Stimulated activated CD8-positive, alpha-beta memory T cell treated with anti-CD3 and anti-CD28 coated beads, Interleukin-15, amount 100 ng/mL, for 1 hour (primary cell): ENCODE measurements around the gene SPEF1.
"Not testable (repeated sequence)": the region's sequence is repeated elsewhere in the genome, so short reads cannot be mapped to it uniquely, and the experiment has no call there.

ENCODE experiments used
- DNase-seq: peaks from one replicate; pipeline ENCODE4 v3.0.0-alpha.2; 2020; ENCODE audit warnings: low read depth

The SPEF1 gene

DNA sequence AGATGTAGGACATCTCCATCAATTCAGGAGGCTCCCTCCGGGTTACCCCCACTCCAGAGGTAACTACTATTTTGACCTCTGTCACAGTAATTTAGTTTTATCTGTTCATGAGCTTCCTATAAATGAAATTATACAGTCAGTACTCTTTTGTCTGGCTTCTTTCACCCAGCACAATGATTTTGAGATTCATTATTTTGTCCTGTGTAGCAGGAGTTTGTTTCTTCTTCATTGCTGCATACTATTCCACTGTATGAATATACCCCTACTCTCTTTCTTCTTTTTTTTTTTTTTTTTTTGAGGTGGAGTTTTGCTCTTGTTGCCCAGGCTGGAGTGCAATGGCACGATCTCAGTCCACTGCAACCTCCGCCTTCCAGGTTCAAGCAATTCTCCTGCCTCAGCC, 27.3 kb upstream of the SPEF1 start:
- no peak for DNase-seq

DNA sequence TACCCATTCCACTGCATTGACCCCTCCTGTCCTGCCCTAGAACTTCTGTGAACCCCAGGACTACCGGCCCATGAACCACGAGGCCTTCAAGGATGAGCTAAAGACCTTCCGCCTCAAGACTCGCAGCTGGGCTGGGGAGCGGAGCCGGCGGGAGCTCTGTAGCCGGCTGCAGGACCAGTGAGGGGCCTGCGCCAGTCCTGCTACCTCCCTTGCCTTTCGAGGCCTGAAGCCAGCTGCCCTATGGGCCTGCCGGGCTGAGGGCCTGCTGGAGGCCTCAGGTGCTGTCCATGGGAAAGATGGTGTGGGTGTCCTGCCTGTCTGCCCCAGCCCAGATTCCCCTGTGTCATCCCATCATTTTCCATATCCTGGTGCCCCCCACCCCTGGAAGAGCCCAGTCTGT, 23.5 kb upstream of the SPEF1 start:
- DNase-seq, result no peak

DNA sequence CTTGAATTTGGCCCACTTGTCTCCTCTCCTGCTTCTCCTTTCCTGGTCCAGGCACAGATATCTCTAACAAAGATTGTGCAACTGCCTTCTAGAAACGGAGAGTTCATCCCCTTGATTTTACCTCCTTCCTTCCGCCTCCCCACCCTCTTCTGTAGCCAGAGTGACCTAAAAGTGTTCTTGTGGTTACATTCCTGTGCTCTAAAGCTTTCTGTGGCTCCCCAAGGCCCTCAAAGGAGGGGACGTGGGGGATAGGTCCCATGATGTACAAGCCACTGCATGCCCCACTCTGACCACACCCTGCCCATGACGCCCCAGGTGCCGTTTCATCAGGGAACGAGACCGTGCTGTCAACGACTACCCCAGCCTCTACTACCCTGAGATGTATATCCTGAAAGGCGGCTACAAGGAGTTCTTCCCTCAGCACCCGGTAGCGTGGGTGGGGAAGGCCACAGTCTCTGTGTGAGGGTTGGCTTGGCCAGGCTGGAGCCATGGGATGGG, 23.1 kb upstream of the SPEF1 start:
- DNase-seq, result no peak

DNA sequence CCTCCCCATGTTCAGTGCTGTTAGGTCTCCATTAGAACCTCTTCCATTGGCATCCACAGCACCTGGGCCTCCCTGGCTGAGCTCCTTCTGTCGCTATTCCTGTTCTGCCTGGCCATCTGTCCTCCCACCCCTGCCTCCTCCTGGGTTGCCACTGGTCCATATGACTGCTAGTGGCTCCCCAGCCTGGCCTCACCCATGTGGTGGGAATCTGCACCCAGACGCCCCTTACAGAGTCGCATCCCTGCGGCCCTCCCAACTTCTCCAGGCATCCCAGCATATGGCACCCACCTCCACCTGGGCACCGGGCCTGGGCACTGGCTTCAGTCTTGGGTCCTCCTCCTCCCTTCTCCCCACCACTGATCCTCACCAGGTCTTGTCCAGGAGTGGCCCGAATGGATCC, 22.6 kb upstream of the SPEF1 start:
- no peak for DNase-seq

DNA sequence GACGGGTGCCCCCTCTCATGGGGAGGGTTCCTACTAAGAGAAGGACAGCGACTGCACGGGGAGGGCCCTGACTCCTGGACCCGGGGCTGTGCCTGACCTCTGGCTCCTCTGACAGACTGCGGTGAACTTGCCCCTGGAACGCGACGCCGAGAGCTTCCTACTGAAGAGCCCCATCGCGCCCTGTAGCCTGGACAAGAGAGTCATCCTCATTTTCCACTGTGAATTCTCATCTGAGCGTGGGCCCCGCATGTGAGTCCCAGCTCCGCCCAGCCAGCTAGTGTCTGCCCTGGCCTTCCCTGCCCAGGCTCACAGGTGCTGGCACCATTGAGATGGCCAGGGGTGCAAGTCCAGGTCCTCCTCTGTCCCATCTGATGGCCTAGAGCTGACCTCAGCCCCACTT, 22.0 kb upstream of the SPEF1 start:
- no peak for DNase-seq

DNA sequence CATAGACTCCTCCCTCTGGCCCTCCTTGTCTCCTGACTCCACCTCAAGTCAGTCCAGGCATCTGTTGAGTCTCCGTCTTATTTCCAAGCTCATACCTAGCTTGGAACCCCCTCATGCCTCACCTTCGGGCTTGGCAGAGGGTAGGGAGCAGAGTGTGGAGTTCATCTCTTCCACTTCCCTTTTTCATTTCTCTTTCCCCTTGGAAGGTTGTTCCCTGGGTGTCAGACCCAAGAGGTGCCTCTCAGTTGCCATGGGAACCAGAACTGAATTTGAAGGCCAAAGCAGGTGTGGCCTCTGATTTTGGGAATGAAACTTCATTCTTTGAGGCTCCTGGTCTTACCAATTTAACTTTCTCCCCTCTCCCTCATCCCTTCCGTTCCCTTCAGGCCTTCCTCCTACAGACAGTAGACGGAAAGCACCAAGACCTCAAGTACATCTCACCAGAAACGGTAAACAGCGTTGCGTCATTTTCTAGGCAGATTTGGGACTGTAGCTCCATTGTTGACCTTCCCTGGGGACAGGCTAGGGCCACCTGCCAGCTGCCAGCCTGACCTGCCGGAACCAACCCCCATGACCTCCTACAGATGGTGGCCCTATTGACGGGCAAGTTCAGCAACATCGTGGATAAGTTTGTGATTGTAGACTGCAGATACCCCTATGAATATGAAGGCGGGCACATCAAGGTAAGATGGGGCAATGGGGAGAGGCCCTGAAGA, 21.4 kb upstream of the SPEF1 start:
- no peak for DNase-seq

DNA sequence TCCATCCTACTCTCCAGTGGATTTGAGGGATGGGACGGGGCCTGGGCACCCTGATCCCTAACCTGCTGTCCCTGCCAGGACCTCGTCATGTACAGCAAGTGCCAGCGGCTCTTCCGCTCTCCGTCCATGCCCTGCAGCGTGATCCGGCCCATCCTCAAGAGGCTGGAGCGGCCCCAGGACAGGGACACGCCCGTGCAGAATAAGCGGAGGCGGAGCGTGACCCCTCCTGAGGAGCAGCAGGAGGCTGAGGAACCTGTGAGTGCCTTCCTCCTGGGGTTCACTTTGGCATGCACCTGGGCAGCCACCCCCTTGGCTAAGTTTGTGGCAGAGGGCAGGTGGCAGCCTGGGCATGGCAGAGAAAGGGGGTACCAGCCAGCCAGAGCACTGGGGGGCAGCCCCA, 20.6 kb upstream of the SPEF1 start:
- no peak for DNase-seq

DNA sequence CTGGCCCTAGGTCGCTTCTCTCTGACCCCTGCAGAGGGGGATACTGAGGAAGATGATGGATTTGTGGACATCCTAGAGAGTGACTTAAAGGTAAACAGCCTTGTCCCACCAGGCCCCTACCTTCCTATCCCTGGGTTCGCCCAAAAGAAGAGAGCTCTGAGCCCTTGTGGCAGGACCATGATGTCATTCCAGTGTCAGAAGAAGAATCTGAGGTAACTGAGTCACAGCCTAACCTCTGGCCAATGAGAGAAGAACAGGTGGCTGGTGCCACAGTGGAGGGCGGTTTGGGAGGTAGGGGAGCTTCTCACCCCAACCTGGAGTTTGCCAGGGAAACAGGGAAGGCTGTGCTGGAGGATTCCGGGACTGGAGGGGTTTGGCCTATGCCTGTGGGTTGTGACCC, 20.1 kb upstream of the SPEF1 start:
- DNase-seq, result no peak

DNA sequence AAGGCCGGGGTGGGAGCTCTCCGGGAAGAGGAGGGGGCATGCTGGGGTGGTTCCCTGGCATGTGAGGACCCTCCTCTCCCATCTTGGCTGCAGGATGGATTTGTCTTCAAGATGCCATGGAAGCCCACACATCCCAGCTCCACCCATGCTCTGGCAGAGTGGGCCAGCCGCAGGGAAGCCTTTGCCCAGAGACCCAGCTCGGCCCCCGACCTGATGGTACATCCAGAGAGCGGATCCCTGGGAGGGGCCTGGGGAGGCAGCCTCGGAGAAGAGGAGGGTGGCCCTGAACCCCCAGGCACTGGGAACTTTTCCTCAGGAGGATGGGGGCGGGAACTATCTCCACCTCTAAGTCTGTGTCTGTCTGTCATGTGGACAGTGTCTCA, 19.6 kb upstream of the SPEF1 start:
- no peak for DNase-seq

DNA sequence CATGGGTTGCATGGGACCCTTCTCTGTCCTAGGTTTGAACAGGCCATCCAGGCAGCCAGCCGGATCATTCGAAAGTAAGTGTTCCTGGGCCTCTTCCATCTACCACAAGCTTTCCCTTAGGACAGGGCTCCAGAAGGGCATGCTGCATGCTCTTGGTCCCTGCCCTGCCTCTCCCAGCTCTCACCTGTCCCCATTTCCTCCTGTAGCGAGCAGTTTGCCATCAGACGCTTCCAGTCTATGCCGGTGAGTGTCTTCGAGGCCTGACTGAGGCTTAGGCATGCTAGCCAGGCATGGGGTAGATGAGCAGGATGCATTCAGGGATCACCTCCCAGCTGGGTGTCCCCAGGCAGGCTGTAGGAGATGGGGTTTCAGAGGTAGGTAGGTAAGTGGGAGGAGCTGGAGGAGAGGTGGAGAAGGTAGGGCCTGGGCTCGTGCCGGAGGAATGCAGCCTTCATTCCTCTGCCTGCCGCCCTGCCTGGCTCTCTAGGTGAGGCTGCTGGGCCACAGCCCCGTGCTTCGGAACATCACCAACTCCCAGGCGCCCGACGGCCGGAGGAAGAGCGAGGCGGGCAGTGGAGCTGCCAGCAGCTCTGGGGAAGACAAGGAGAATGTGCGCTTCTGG, 19.1 kb upstream of the SPEF1 start:
- DNase-seq, result no peak

DNA sequence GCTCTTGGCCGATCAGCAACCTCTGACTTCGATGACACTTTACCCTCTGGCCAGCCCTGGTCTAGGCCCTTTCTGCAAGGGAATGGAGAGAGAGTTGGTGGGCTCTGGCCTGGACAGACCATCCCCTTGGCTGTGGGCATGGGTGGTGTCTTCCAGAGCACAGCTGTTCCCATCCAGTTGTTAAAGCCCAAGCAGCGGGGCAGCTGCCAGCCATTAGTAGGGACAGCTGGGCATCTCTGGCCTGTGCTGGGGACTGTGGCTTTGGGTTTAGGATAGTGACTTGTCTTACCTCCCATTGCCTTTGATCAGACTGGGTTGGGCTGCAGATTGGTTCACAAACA, 17.6 kb upstream of the SPEF1 start:
- DNase-seq, result no peak

DNA sequence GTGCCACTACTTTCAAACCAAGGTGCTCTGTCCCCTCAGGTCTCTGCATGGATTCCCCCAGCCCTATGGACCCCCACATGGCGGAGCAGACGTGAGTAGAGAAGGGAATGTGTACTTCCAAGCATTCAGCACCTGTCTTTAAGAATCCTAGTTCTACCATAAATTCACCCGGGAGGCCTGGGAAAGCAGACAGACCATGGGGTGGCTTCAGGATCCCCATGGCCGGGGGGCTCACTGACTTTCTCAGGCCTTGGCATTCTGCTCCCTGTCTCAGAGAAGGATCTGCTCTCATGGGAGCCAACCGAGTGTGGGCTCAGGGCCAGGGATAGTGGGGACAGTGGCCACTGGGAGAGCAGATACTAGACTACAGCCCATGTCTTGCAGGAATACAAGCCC, 17.1 kb upstream of the SPEF1 start:
- no peak for DNase-seq

DNA sequence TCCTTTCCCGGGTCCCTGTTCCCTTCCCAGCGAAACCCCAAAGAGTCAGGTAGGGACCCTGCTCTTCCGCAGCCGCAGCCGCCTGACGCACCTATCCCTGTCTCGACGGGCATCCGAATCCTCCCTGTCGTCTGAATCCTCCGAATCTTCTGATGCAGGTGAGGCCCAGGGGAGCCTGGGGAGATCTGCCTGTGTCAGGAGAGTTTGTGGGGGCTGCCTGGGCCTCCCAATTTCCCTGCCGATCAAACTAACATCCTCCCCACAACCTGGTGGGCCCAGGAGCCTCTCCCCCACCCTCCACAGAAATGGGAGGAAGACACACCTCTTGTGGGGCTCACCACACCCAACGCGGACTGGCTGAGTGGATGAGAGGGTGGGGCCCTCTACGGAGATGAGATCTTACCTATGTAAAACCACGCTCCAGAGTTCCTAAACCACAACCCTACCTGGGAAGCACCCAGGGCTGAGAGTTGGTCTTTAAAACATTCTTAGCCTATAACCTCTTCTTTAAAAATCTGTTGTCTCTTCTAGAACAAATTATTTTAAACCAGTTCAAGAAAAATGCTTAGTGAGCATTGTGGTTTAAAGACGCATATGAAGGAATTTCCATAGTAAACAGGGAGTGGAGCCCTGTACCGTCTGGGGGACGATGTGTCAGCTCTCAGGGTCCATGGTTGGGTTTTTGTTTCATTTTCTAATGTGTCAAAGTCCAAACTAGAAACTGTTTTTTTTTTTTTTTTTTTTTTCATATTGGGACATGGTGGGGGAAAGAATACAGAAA, 16.5 kb upstream of the SPEF1 start:
- no peak for DNase-seq

DNA sequence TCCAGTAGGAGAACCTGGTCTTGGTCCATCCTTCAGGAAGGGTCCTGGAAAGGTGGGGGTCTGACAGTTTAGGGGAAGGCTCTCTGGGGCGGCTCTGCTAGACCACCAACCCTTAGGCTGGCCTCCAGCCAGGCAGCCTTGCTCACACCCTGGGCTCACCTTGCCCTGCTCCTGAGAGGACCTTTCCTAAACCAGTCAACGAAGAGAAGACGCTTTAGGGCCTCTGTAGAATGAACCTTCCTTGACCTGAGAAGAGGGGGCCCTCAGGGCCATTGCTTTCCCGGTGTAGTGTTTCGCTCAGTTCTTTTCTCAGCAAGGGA, 15.9 kb upstream of the SPEF1 start:
- no peak for DNase-seq

DNA sequence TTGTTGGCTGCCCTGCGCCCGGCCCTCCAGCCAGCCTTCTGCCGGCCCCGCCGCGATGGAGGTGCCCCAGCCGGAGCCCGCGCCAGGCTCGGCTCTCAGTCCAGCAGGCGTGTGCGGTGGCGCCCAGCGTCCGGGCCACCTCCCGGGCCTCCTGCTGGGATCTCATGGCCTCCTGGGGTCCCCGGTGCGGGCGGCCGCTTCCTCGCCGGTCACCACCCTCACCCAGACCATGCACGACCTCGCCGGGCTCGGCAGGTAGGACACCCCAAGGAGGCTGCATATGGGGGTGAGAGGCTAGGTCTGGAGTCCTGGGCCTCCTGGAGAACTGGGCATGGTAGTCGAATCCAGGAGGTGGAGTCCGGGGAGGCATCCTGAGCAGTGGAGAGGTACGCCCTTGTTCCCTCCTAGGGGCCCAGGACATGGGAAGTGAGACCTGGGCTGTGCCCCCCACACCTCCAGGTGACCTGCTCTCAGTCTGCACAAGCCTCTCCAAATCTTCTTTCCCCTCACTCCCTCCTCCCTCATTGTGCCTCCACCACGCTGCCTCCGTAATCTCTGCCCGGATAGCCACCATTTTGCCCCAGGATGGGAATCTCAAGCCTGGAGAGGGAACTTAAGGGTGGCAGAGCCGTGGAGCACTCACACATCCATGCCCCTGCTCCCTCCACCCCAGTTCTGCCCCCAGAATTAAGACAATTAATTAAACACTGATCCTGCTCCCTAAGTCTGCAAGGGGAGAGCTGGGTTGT, 15.4 kb upstream of the SPEF1 start:
- DNase-seq, result no peak

DNA sequence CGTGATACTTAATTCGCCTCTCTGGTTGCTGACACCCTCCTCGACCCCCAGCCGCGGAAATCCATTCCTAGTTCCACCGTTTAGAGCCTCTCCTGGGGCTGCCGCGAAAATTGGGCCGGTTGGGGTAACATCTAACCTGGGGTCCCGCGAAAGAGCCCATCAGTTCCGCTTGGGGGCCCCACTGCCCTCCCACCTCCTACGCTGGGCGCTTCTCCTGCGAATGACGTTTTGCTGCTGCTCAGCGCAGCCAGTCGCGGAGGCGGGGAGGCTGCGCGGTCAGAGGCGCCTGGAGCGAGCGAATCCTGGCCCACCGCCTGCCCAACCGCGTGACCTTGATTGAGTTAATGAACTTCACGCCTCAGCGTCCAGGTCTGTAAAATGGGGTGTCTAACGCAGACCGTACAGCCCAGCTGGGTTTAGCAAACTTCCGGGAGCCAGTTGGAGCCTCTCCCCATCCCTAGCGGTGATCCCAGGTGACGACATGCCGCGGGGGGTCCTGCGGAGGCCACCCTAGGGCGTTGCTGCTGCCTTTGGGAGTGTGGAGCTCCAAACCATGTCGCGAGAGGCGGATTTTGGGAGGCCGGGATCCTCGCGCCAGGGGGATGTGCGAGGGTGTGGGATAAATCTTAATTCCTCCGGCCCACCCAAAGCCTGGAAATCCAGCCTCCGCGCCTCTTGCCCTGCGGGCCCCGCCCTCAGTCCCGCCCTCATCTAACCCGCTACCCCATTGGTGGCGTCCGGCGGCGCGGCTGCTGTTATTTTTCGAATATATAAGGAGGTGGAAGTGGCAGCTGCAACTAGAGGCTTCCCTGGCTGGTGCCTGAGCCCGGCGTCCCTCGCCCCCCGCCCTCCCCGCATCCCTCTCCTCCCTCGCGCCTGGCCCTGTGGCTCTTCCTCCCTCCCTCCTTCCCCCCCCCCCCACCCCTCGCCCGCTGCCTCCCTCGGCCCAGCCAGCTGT, 14.5 kb upstream of the SPEF1 start, which contains the start of gene CDC25B:
TSS of gene CDC25B (plus strand) at position 800 of the 958 bp plus-strand sequence. CDS start 222 bp downstream, outside the sequence.
- peak; percentile 87 for DNase-seq

DNA sequence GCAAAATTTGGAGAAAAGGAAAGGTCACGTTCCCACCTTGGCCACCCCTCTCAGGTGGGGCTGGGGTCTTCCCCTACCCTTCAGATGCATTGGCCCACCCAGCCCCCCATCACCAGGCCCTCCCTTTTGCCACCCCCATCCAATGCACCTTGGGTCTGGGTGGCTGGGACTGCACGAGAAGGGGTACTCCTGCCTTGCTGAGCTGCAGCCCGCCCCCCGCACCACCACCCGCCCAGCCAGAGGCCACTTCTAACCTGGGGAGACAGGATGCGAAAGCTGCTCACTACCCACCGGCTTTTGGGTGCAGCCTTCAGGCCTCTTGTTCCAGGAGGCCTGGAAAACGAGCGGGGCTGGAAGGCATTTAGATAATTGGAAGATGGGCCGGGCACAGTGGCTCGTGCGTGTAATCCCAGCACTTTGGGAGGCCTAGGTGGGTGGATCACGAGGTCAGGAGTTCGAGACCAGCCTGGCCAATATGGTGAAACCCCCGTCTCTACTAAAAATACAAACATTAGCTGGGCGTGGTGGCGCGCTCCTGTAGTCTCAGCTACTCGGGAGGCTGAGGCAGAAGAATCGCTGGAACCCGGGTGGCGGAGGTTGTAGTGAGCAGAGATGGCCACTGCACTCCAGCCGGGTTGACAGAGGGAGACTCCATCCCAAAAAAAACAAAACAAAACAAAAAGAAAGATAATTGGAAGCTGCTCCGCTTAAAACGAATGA, 13.6 kb upstream of the SPEF1 start:
- no peak for DNase-seq

DNA sequence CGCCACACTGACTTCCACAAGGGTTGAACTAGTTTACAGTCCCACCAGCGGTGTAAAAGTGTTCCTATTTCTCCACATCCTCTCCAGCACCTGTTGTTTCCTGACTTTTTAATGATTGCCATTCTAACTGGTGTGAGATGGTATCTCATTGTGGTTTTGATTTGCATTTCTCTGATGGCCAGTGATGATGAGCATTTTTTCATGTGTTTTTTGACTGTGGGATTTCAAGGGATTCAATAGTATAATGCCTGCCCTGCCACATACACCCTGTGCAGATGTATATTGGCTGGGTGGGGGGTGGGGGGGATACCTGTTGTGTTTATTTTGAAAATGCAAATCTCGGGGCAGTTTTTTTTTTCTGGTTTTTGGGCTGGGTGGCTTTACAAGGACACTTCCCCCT, 12.9 kb upstream of the SPEF1 start:
- DNase-seq, result not testable (repeated sequence)

DNA sequence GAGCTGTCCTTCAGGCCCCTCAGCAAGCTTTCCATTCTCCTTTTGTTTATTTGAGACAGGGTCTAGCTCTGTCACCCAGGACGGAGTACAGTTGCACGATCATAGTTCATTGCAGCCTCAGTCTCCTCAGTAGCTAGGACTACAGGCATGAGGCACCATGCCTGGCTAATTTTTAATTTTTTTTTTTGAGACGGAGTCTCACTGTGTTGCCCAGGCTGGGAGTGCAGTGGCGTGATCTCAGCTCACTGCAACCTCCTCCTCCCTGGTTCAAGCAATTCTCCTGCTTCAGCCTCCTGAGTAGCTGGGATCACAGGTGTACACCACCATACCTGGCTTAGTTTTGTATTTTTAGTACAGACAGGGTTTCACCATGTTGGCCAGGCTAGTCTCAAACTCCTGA, 8.0 kb upstream of the SPEF1 start:
- DNase-seq, result not testable (repeated sequence)

DNA sequence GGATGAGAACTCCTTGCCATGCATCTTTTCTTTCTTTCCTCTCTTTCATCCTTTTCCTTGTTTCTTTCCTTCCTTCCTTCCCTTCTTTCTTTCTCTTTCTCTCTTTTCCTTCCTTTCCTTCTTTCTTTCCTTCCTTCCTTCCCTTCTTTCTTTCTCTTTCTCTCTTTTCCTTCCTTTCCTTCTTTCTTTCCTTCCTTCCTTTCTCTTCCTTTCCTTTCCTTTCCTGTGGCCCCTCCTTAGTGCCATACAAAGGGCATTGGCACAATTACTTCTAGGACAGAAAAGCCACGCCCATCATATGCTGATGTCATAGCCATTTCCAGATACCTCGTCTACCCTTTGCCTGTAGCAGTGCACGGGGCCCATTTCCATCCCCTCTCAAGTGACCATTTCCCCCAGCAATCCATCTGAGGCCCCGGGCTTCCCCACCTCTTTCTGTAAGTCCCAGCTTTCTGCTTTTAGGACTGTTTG, 7.5 kb upstream of the SPEF1 start:
- no peak for DNase-seq
